Measurements from ENCODE around the gene SPTBN1. TPM values are rescaled to one million over a fixed set of nuclear protein-coding genes. Genes with fewer than 3 reads are reported as not detected.
A peak's percentile ranks its signal among the peaks of the same experiment; 100 is the strongest.

Gene SPTBN1
- total RNA-seq, 2 experiments from 2014 or later, result 87.0 to 88.3 TPM

DNA sequence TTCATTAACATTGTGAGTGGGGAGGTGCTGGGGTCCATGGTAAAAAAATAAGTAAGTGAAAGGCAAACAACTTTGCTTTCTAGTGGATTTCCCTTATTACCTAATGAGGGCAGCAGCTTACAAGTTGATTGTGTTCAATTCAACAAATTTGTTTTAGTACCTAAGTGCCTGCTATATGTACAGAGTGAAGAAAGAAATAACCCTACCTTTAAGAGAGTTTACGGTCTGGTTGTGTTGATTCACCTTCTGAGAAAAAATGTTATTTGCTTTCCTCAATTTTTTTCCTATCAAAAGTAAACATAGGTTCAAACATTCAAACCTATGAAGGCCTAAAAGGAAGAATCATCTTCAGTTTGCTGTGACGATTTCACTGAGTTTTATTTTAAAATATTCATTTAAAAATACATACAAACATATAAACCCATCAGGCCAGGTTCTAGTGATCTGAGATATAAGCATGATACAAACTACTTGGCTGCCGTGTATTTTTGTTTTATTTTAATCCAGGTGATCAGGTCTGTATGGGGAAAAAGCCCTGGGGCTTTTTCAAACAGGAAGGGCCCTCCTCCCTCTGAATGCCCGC lies 1.5 kb upstream of the SPTBN1 start:
- peaks cover 46% of the 10 kb centered on the region for H3K27me3 Mint-ChIP-seq
- no peak overlapping the region for H3K27ac Mint-ChIP-seq
- H3K4me1 Mint-ChIP-seq, result peaks cover 11% of the 10 kb centered on the region
- H3K4me3 Mint-ChIP-seq, result no peak overlapping the region
- H3K9me3 Mint-ChIP-seq, result no peaks in the 10 kb centered on the region
- no peaks in the 10 kb centered on the region for H3K36me3 Mint-ChIP-seq
- no peak for DNase-seq

DNA sequence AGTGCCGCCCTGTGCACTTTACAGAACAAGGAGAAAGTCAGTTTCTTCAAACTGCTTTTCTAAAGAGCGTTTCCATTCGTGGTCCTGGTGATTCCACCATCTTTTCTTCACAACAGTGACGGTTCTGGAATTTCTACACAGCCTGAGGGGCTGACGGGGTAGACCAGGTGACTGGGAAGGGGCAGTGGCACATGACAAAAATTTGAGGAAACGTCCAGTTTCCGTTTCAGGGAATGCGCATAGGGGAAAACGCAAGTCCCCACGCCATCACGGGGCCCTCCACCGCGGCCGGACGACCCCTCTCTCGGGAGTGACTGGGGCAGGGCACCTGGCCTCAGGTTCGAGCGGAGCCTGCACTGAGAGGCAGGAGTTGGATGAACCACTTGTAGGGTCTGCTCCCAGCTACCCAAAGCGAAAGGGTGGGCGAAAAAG lies 980 bp upstream of the SPTBN1 start:
- Mint-ChIP-seq H3K36me3 (no peaks in the 10 kb centered on the region), H3K27me3 (peaks cover 50% of the 10 kb centered on the region), H3K9me3 (no peaks in the 10 kb centered on the region), H3K4me3 (peak overlapping the region; percentile 38), H3K27ac (no peak overlapping the region), H3K4me1 (peaks cover 11% of the 10 kb centered on the region)
- DNase-seq, result no peak

DNA sequence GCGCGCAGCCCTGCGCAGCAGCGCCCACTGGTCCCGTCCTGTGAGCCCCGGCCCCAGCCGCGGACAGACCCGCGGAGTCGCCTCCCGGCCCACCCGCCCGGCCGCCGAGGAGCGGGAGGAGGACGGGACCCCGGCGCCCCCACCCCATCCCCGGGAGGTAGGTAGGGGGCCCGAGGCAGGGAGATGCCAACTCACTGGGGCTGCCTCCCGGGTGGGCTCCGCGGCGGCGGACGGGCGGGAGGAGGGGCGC lies 160 bp downstream of the SPTBN1 start:
- no peak for DNase-seq
- Mint-ChIP-seq H3K36me3 (no peaks in the 10 kb centered on the region), H3K27me3 (peaks cover 59% of the 10 kb centered on the region), H3K27ac (no peak overlapping the region), H3K4me3 (no peak overlapping the region), H3K9me3 (no peaks in the 10 kb centered on the region), H3K4me1 (peaks cover 11% of the 10 kb centered on the region)

DNA sequence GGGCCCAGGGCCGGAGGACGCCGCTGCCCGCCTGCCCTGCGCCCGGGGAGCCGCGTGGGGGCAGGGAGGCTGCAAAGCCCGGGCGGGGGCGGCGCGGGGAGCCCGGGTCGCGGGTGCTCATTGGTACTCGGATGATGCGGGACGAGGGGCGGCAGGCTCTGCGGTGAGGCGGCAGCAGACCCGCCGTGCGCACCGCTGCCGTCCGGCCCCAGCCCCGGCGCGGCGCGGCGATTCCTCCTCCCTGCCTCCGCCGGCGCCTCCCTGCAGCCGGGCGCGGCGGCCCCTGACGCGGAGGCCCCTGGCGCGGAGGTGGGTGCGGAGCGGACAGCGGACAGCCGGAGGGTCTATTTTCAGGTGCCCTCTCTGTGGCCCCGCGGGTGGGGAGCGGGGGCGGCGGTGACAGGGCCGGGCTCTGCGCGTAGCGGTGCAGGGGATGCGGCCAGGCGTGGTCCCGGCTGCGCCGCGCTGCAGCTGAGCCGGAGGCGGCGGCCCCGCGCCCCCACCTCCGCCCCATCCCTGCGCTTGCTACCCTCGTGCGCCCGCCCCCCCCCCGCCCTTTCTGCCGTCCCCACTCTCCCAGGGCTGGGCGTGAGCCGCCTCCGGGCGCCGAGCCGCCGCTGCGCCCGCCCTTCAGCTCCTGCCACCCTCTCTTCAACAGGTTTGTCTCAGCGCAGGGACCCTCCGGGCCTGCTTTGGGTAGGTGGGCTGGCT lies 640 bp downstream of the SPTBN1 start:
- H3K27me3 Mint-ChIP-seq, result peaks cover 64% of the 10 kb centered on the region
- peak overlapping the region; percentile 76 for H3K4me3 Mint-ChIP-seq
- no peaks in the 10 kb centered on the region for H3K9me3 Mint-ChIP-seq
- H3K4me1 Mint-ChIP-seq, result peaks cover 11% of the 10 kb centered on the region
- peak; percentile 31 for DNase-seq
- no peaks in the 10 kb centered on the region for H3K36me3 Mint-ChIP-seq
- H3K27ac Mint-ChIP-seq, result no peak overlapping the region

DNA sequence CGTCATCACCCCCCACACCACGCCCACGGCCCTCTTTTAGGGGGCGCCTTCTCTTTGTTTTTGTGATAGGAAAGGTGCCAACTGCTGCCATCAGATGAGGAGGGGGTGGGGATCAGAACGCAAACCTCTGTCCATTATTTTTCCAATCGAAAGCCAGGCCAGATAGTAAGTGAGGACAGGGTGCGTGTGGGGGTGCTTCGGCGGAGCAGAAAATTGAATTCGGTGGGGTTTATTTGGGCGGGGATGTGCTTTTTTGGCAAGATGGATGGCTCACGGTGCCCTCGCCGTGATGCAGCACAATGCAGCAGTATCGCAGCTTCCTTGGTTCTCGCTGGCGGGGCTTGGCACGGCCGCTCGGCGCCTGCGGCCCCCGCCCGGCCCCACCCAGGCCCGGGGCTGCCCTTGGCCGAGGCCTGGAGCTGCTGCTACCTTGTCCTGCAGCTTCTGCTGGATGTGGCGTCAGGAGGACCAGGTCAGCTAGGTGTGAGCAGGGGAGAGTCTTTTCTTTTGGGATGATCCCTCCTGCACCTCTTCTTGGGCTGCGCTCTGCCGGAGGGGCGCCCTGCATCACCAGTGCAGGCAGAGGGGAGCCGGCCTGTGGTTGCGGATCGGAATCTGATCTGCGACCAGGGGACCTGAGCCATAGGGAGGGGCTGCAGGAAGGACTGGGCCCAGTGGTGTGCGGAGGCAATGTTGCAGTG lies 1.3 kb downstream of the SPTBN1 start:
- H3K4me3 Mint-ChIP-seq, result peak overlapping the region; percentile 76
- H3K27ac Mint-ChIP-seq, result no peak overlapping the region
- H3K36me3 Mint-ChIP-seq, result no peaks in the 10 kb centered on the region
- H3K9me3 Mint-ChIP-seq, result no peaks in the 10 kb centered on the region
- peaks cover 67% of the 10 kb centered on the region for H3K27me3 Mint-ChIP-seq
- H3K4me1 Mint-ChIP-seq, result peaks cover 11% of the 10 kb centered on the region
- peak; percentile 16 for DNase-seq

DNA sequence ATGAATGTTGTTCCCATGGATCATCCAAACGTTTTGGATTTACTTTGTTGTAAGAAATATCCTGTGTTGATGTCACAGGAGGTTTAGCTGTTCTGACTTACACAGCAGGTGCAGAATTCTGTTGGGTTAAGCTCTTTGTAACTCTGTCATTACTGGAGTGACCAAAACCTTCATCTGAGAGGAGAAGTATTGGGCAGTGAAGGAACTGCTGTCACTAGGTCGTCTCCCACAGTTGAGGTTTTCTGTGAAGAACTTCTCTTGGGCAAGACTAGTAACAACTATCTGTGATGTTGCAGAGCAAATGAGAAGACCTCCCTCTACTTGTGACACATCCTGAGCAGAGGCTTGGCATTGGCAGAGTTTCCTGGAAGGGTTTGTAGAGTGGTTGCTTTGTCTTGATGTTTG lies 2.9 kb downstream of the SPTBN1 start:
- H3K9me3 Mint-ChIP-seq, result no peaks in the 10 kb centered on the region
- no peak overlapping the region for H3K4me3 Mint-ChIP-seq
- H3K36me3 Mint-ChIP-seq, result no peaks in the 10 kb centered on the region
- H3K27me3 Mint-ChIP-seq, result peaks cover 73% of the 10 kb centered on the region
- no peak overlapping the region for H3K27ac Mint-ChIP-seq
- H3K4me1 Mint-ChIP-seq, result peaks cover 11% of the 10 kb centered on the region
- no peak for DNase-seq

DNA sequence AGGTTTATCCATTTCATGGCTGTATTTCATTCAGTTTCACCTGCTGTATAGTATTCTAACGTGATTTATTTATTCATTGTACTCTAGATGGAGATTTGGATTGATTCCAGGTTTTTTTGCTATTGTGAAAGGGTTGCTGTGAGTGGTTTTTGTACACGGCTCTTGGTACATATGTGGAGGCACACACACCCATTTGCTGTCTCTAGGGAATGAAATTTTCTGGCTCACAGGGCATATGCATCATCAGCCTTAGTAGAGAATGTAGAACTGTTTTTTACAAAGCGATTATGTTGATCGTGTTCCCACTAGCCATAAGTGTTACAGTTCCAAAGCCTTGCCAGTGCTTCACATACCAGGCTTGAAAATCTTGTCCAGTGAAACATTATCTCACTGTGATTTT lies 5.1 kb downstream of the SPTBN1 start:
- Mint-ChIP-seq H3K4me1 (peaks cover 7% of the 10 kb centered on the region), H3K27me3 (peaks cover 60% of the 10 kb centered on the region), H3K27ac (no peak overlapping the region), H3K4me3 (no peak overlapping the region), H3K36me3 (no peaks in the 10 kb centered on the region), H3K9me3 (no peaks in the 10 kb centered on the region)
- DNase-seq, result no peak

DNA sequence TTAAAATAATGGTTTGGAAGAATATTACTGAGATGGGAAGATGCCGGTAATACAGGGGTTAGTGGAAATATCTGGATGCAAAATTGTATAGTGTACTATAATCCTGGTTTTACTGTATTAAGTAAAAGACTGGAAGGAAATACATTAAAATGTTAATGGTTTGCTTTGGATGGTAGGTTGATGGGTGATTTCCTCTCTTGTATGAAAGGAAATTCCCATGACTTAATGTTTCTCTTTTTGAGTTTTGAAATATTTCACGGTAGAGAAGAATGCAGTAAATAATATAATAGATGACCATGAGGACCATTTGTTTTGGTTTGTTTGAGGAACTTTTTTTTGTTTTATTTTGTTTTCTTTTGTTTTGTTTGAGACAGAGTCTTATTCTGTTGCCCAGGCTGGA lies 8.2 kb downstream of the SPTBN1 start:
- peaks cover 37% of the 10 kb centered on the region for H3K27me3 Mint-ChIP-seq
- H3K9me3 Mint-ChIP-seq, result no peaks in the 10 kb centered on the region
- no peak overlapping the region for H3K27ac Mint-ChIP-seq
- no peaks in the 10 kb centered on the region for H3K4me1 Mint-ChIP-seq
- no peaks in the 10 kb centered on the region for H3K36me3 Mint-ChIP-seq
- no peak overlapping the region for H3K4me3 Mint-ChIP-seq
- DNase-seq, result no peak

DNA sequence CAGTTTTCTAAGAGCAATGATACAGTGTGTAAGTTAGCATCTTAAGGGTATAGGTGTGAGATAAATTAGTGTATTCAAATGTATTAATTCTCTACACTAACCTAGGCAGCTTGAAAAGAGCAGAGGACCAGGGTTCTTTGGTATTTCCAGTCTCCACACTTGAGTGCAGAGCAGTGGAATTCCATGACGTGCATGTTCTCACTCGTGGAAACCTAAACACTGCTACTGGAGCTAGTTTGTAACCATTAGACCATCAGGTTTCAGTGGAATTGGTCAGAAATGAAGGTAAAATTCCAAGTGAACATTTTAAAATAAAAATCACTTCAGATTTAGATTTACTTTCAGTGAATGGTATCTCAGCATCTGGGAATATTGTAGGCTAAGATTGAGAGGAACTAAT lies 9.0 kb downstream of the SPTBN1 start:
- H3K27me3 Mint-ChIP-seq, result peaks cover 30% of the 10 kb centered on the region
- H3K36me3 Mint-ChIP-seq, result no peaks in the 10 kb centered on the region
- H3K4me3 Mint-ChIP-seq, result no peak overlapping the region
- no peak for DNase-seq
- H3K27ac Mint-ChIP-seq, result no peak overlapping the region
- H3K9me3 Mint-ChIP-seq, result no peaks in the 10 kb centered on the region
- no peaks in the 10 kb centered on the region for H3K4me1 Mint-ChIP-seq

DNA sequence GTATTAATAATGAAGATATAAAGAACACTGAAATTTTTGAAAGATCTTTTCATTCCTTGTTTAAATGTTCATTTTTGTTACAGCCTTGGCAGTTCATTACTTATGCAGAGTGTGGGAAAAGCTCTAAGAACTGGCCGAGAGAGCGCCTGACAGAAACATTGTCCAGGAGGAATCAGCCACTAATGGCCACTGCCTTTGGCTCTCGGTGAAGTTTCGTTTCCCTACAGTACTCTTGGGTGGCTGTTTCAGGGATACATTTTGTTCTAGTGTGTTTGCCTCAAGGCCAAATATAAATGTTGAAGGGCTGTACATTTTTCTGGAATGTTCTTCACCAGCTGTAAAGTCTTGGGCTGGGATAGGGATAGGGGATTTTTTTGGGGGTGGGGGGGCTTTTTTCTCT lies 10.7 kb downstream of the SPTBN1 start:
- no peaks in the 10 kb centered on the region for H3K36me3 Mint-ChIP-seq
- H3K9me3 Mint-ChIP-seq, result no peaks in the 10 kb centered on the region
- no peak overlapping the region for H3K4me3 Mint-ChIP-seq

DNA sequence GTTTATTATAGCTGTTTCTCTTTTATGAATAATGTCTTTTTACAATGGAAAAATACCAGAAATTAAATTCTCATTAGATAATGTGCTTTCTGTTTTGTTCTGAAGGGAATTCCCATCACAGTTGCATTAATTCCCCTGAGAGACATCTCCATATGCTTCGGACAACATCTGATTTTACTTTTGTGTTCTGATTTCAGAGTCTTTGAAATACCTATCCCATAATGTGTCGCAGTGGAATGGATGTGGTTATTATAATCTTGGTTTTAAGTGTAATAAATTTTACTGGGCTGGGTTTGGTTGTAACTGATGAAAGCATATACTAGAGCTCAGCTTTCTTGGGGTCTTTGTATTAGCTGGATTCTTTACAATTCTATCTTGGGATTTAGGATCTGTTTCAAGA lies 12.5 kb downstream of the SPTBN1 start:
- H3K27ac Mint-ChIP-seq, result no peak overlapping the region
- H3K36me3 Mint-ChIP-seq, result no peaks in the 10 kb centered on the region
- no peak overlapping the region for H3K4me3 Mint-ChIP-seq
- H3K9me3 Mint-ChIP-seq, result no peaks in the 10 kb centered on the region
- H3K4me1 Mint-ChIP-seq, result no peaks in the 10 kb centered on the region
- no peak for DNase-seq
- H3K27me3 Mint-ChIP-seq, result peaks cover 6% of the 10 kb centered on the region

More for the DNA sequence above, 10.7 kb downstream of the SPTBN1 start:
- H3K4me1 Mint-ChIP-seq, result no peaks in the 10 kb centered on the region
- H3K27ac Mint-ChIP-seq, result no peak overlapping the region
- peaks cover 15% of the 10 kb centered on the region for H3K27me3 Mint-ChIP-seq
- DNase-seq, result no peak

DNA sequence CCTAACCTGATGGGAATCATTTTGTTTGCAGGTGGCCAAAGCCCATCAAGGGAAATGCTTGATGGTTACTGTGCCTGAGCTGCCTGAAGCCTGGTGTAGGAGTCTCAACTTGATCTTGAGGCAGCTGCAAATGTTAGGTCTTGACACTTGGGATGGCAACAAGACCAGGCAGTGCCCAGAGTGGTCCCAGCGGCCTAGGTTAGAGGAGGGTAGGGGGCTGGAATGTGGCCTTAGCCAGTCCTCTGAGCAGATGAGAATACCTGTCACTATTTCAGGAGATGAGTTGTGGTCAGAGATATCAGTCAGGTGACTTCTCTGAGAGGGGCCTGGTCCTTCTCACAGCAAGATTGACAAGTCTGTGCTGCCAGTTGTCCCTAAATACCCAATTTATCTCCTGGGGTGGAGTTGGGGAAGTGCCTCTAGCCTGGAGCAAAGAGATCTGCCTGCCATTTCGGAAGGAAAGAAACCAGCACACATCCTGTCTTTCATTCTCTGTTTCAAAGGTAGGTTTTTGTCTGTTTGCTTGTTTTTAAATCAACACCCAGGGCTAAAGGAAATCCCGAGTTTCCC lies 13.4 kb downstream of the SPTBN1 start:
- Mint-ChIP-seq H3K36me3 (no peaks in the 10 kb centered on the region), H3K27ac (no peak overlapping the region), H3K4me1 (no peaks in the 10 kb centered on the region), H3K27me3 (no peaks in the 10 kb centered on the region), H3K9me3 (no peaks in the 10 kb centered on the region), H3K4me3 (no peak overlapping the region)
- DNase-seq, result no peak

DNA sequence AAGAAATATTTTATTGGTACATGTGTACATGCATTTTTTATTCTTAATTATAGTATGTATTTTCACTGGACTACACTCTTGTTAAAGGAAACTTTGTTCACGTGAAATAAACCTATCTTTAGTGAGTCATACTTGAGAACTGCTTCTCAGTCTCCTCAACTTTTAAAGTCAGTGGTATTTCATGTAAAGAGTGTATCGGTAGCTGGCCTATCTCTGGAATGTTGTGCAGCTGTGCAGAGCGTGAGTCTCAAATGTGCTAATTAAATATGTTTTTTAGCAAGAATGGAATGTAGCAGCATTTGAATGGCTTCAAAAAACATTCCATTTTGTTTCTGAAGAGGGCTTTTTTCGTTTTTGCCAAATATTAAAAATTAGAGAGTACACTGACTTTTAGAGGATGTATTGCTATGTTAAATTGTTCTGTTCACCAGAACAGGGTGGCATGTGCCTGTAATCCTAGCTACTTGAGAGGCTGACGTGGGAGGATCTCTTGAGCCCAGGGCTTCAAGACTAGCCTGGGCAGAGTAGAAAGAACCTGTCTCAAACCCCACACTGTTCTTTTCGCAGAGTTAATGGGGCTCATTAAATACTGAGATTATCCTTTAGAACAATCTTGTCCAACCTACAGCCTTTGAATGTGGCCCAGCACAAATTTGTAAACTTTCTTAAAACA lies 14.3 kb downstream of the SPTBN1 start:
- H3K27me3 Mint-ChIP-seq, result no peaks in the 10 kb centered on the region
- no peak overlapping the region for H3K4me3 Mint-ChIP-seq
- H3K36me3 Mint-ChIP-seq, result no peaks in the 10 kb centered on the region
- H3K27ac Mint-ChIP-seq, result no peak overlapping the region
- H3K4me1 Mint-ChIP-seq, result no peaks in the 10 kb centered on the region
- H3K9me3 Mint-ChIP-seq, result no peaks in the 10 kb centered on the region
- no peak for DNase-seq

DNA sequence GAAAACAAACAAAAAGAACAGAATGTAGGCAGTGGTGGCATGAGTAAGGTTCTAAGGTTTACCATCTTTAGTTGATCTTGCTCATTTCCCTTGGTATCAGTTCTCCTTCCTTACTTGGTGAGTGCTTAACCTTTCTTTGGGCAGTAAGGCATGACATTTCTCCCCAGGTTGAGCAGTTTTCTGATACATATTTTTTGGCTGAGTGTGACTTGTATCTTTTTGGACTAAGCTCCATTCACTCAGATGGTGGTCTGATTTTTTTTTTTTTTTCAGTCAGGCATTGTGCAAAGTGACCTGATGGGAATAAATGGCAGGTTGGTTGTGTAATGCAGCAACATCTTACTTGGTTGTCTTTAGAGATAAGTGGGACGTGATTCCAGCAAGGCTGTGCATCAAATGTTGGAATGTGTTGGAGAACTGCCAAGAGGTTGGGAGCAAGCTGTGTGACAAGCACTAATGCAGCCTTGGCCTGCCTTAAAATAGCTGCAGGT lies 15.1 kb downstream of the SPTBN1 start:
- H3K9me3 Mint-ChIP-seq, result no peaks in the 10 kb centered on the region
- H3K27me3 Mint-ChIP-seq, result no peaks in the 10 kb centered on the region
- H3K4me1 Mint-ChIP-seq, result no peaks in the 10 kb centered on the region
- H3K4me3 Mint-ChIP-seq, result no peak overlapping the region
- no peak for DNase-seq
- H3K36me3 Mint-ChIP-seq, result no peaks in the 10 kb centered on the region
- no peak overlapping the region for H3K27ac Mint-ChIP-seq

DNA sequence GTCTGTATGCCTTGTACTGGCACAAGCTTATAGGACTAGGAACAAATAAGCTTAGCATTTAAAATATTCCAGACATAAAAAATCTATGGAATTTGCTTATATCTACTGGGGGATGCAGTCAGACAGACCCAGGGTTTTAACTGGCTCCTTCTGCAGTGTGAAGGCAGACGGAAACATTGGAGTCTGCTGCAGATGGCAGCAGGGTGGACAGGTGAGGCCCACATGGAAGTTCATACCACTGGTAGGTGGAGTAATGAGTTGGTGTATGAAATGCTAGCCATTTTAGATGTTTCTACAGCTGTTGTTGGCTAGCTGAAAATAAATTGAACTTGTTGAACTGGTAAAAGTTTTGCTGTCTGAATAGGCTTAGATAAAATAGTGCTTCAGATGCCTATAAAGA lies 17.7 kb downstream of the SPTBN1 start:
- H3K36me3 Mint-ChIP-seq, result no peaks in the 10 kb centered on the region

More for the DNA sequence above, 17.7 kb downstream of the SPTBN1 start:
- Mint-ChIP-seq H3K4me3 (no peak overlapping the region), H3K9me3 (no peaks in the 10 kb centered on the region), H3K27me3 (no peaks in the 10 kb centered on the region), H3K27ac (no peak overlapping the region), H3K4me1 (no peaks in the 10 kb centered on the region)
- DNase-seq, result no peak

Data from activated naive CD8-positive, alpha-beta T cell treated with anti-CD3 and anti-CD28 coated beads for 36 hours (primary cell).